Spleen (tissue), 7 donors: ENCODE results near the gene SHOX.

Source experiments
- CTCF ChIP-seq, 11 experiments: fragments of 200-600 bp in 7 of 11; fragments of 450-650 bp in 4 of 11; sonication (generic) in 4 of 11; IDR thresholded peaks in 8 of 11; conservative IDR thresholded peaks in 3 of 11; 1 replicate in 7 of 11; 2 replicates in 4 of 11; pipeline versions ENCODE4 v1.4.0 to v1.8.0; 2016 to 2021; ENCODE audit warnings: antibody characterized with exemption in 11 of 11, inconsistent platforms in 4 of 11, mild to moderate bottlenecking in 1 of 11
- POLR2A ChIP-seq, 3 donors: fragments of 450-650 bp; IDR thresholded peaks; one replicate each; pipeline ENCODE4 v1.5.1; 2017; ENCODE audit warnings: antibody characterized with exemption in 3 of 3, mild to moderate bottlenecking in 1 of 3
- POLR2AphosphoS5 ChIP-seq, 3 donors: sonication (generic); formaldehyde crosslinking; IDR thresholded peaks; one replicate each; pipeline ENCODE4 v1.5.1; 2017; ENCODE audit warnings: antibody characterized with exemption in 3 of 3
- donor health status: DM: no; HTN: no; CAD: no; lungs with moderate emphysema.
- donor health status: DM: no; HTN: no; CAD: no.
- donor health status: DM: no; HTN: no; CAD: no.

- no peak for TF ChIP-seq POLR2AphosphoS5 (IDR thresholded peaks at IDR 0.05)
- no peak for TF ChIP-seq CTCF (IDR thresholded peaks at IDR 0.05 in 8 of 11, conservative IDR thresholded peaks at IDR 0.05 in 3 of 11)
- TF ChIP-seq POLR2A (IDR thresholded peaks at IDR 0.05) = no peak
Observed at GRCh38 chrX:689983-690382, 59.4 kb downstream of the SHOX start.
